CD4-positive, alpha-beta T cell (primary cell): Measurements from ENCODE around the gene PPIB. TPM values are rescaled to one million over a fixed set of nuclear protein-coding genes. Genes with fewer than 3 reads are reported as not detected.

Source experiments
- ATAC-seq: fragments of 200-7000 bp; cut with Tn5 transposase; one replicate; pipeline ENCODE4 v1.10.0; 2022; ENCODE audit warnings: mild to moderate bottlenecking; ENCODE audit not compliant: poor library complexity
- CTCF ChIA-PET: fragments of 350-600 bp; sonication (Branson Sonifier 250); formaldehyde crosslinking; loops from one replicate; lab custom pipeline; 2021; ENCODE audit warnings: antibody characterized with exemption, inconsistent platforms; lab: Charles Lee
- POLR2A ChIA-PET: fragments of 350-600 bp; sonication (Branson Sonifier 250); formaldehyde crosslinking; loops from one replicate; lab custom pipeline; 2021; ENCODE audit warnings: antibody characterized with exemption, inconsistent platforms; lab: Charles Lee
- DNase-seq, 14 experiments: peaks; one replicate each; pipeline ENCODE4 v3.0.0-alpha.2; 2013 to 2020; ENCODE audit warnings: mixed read lengths in 2 of 14
- H3K27ac ChIP-seq, 2 donors: one replicate each; pipeline versions ENCODE4 v1.5.1 to v1.7.0; 2013; ENCODE audit warnings: low read length in 2 of 2, low read depth in 1 of 2, mild to moderate bottlenecking in 1 of 2
- H3K27me3 ChIP-seq, 2 experiments: 1 replicate in 1 of 2; 2 replicates in 1 of 2; pipeline versions ENCODE4 v1.6.1 to v1.7.0; 2013; ENCODE audit warnings: low read length in 2 of 2, control low read depth in 1 of 2, mild to moderate bottlenecking in 1 of 2, moderate library complexity in 1 of 2; ENCODE audit not compliant: insufficient read depth in 2 of 2, control insufficient read depth in 1 of 2
- H3K36me3 ChIP-seq: one replicate; pipeline ENCODE4 v1.6.1; 2013; ENCODE audit warnings: low read length, control low read depth; ENCODE audit not compliant: insufficient read depth
- H3K4me1 ChIP-seq: one replicate; pipeline ENCODE4 v1.6.1; 2013; ENCODE audit warnings: low read length, control low read depth; ENCODE audit not compliant: insufficient read depth
- H3K4me3 ChIP-seq: one replicate; pipeline ENCODE4 v1.5.1; 2013; ENCODE audit warnings: mild to moderate bottlenecking, low read length, moderate library complexity
- H3K9me3 ChIP-seq, 2 experiments: 1 replicate in 1 of 2; 2 replicates in 1 of 2; pipeline versions ENCODE4 v1.6.1 to v1.7.0; 2013; ENCODE audit warnings: low read length in 2 of 2, mild to moderate bottlenecking in 2 of 2, control low read depth in 1 of 2, moderate library complexity in 1 of 2; ENCODE audit not compliant: control insufficient read depth in 1 of 2, insufficient read depth in 1 of 2
- H3K27ac Mint-ChIP-seq: one replicate; pipeline ENCODE4 v1.8.0; 2020; ENCODE audit warnings: mixed read lengths
- H3K27me3 Mint-ChIP-seq: one replicate; pipeline ENCODE4 v1.8.0; 2021; ENCODE audit warnings: mixed read lengths
- H3K36me3 Mint-ChIP-seq: one replicate; pipeline ENCODE4 v1.8.0; 2021; ENCODE audit warnings: low read depth, mixed read lengths
- H3K4me1 Mint-ChIP-seq: one replicate; pipeline ENCODE4 v1.8.0; 2021; ENCODE audit warnings: low read depth, mixed read lengths
- H3K4me3 Mint-ChIP-seq: one replicate; pipeline ENCODE4 v1.8.0; 2020; ENCODE audit warnings: mild to moderate bottlenecking, mixed read lengths
- H3K9me3 Mint-ChIP-seq: one replicate; pipeline ENCODE4 v1.8.0; 2020; ENCODE audit warnings: mixed read lengths
- intact Hi-C, 2 experiments: fragments of 100-400 bp; cut with DNase I in 1 of 2; cut with micrococcal nuclease in 1 of 2; formaldehyde crosslinking; loops; one replicate each; pipeline versions ENCODE4 v1.15.1 to v1.9.0; 2023 to 2025; cut with DNase I, micrococcal nuclease
- total RNA-seq, 174 experiments: library from RNA in 2 of 174; stranded (reverse) in 2 of 174; gene quantifications; one replicate each; pipeline ENCODE4 v1.2.3 and lab custom pipeline; 2021 to 2026
- TF ChIP-seq, protein P1 (sequence below): fragments of 200-600 bp; IDR thresholded peaks from one replicate; pipeline ENCODE4 v1.8.0; 2022; ENCODE audit warnings: antibody characterized with exemption, mild to moderate bottlenecking

PPIB gene
- total RNA-seq, 2 experiments from 2014 or later, result 167 to 169 TPM

DNA sequence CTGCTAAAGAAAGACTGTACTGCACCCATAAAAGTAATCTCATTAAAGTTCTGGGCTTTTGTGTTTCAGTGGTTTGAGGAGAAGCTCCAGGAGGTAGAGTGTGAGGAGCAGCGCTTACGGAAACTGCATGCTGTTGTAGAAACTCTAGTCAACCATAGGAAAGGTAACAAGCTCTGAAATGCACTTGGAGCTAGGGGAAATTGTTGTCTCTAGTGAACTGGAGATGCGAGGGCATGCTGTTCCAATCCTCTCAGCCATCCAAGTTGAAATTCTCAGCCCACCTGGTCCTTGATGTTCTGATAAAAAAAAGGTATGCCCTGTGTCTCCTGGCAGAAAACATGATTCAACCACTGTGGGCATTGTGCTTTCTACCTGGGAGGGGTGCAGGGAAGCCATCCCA is 32.7 kb downstream of the PPIB start:
- H3K4me3 Mint-ChIP-seq, result no peak overlapping the region
- CTCF ChIA-PET, result no interaction called here
- H3K36me3 ChIP-seq, result peaks cover 92% of the 10 kb centered on the region

DNA sequence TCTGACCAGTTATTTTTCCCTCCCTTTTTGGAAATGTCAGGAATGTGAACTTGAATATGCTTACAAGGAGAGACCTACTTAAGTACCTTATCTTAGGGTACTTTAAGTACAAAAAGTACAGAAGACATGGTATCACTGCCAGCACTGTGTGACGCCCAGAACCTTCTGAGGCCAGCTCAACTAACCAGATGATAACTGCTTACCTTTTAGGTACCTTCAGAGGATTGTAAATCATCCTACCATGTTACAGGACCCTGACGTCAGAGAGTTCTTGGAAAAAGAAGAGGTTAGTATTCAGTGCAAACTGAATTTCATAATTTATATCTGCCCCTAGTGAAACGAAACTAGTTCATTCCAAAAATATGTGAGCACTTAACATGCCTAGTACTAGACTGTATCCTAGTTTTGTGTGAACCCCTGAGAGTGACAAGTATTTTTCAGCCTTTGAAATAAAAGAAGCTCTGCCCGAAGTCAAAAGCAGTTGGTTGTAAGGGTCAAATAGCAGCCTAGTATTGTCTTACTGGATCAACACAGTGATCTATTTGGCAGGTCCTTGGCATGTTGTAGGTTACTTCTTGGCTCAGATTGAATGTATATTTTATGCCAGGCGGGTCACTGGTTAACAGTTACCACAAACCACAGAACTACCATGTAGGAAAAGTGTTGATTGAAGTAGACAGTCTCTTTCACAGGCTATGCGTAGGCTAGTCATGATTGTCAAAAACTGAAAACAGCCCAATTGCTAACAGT is 35.1 kb downstream of the PPIB start:
- H3K9me3 ChIP-seq, result no peaks in the 10 kb centered on the region
- CTCF ChIA-PET, result interaction anchor here (0.9 kb wide), 1 partner anchor 26 kb away, joined by 3 read pairs; no protein-coding TSS in a partner anchor
- Mint-ChIP-seq H3K36me3 (peaks cover 92% of the 10 kb centered on the region), H3K27me3 (no peaks in the 10 kb centered on the region), H3K9me3 (no peaks in the 10 kb centered on the region), H3K4me3 (no peak overlapping the region), H3K4me1 (no peaks in the 10 kb centered on the region), H3K27ac (no peak overlapping the region)
- intact Hi-C loops, result no loop called here
- DNase-seq, result no peak
- H3K36me3 ChIP-seq, result peaks cover 89% of the 10 kb centered on the region
- no peaks in the 10 kb centered on the region for H3K27me3 ChIP-seq
- no peak overlapping the region for H3K27ac ChIP-seq
- no peak for ATAC-seq
- TF ChIP-seq, protein P1, sequence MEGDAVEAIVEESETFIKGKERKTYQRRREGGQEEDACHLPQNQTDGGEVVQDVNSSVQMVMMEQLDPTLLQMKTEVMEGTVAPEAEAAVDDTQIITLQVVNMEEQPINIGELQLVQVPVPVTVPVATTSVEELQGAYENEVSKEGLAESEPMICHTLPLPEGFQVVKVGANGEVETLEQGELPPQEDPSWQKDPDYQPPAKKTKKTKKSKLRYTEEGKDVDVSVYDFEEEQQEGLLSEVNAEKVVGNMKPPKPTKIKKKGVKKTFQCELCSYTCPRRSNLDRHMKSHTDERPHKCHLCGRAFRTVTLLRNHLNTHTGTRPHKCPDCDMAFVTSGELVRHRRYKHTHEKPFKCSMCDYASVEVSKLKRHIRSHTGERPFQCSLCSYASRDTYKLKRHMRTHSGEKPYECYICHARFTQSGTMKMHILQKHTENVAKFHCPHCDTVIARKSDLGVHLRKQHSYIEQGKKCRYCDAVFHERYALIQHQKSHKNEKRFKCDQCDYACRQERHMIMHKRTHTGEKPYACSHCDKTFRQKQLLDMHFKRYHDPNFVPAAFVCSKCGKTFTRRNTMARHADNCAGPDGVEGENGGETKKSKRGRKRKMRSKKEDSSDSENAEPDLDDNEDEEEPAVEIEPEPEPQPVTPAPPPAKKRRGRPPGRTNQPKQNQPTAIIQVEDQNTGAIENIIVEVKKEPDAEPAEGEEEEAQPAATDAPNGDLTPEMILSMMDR, result no peak
- POLR2A ChIA-PET, result no interaction called here
- no peak overlapping the region for H3K4me3 ChIP-seq
- H3K4me1 ChIP-seq, result no peaks in the 10 kb centered on the region

More for the DNA sequence above, 32.7 kb downstream of the PPIB start:
- Mint-ChIP-seq H3K27me3 (no peaks in the 10 kb centered on the region), H3K36me3 (peaks cover 93% of the 10 kb centered on the region), H3K27ac (no peak overlapping the region), H3K9me3 (no peaks in the 10 kb centered on the region), H3K4me1 (no peaks in the 10 kb centered on the region)
- intact Hi-C loops, result no loop called here
- Histone ChIP-seq H3K4me3 (no peak overlapping the region), H3K27ac (no peak overlapping the region), H3K9me3 (no peaks in the 10 kb centered on the region), H3K4me1 (no peaks in the 10 kb centered on the region), H3K27me3 (no peaks in the 10 kb centered on the region)
- POLR2A ChIA-PET, result no interaction called here
- no peak for DNase-seq
- ATAC-seq, result no peak
- TF ChIP-seq, protein P1, result no peak

DNA sequence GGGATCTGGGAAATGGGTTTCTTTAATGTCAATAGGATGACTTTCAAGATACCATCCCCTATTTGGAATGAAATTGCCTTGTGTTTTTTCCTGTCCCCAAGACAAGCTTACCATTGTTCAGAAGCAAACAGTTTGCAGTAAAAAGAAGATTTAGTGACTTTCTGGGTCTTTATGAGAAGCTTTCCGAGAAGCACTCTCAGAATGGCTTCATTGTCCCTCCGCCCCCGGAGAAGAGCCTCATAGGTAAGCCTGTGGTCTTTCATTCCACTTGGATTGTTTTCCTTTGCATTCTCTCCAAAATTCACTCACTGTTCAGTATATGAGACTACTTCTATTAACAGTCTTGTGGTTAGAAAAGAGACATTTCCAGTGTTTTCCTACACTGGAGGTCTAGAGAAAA is 36.8 kb downstream of the PPIB start:
- Histone ChIP-seq H3K36me3 (peaks cover 89% of the 10 kb centered on the region), H3K4me1 (no peaks in the 10 kb centered on the region), H3K27me3 (no peaks in the 10 kb centered on the region), H3K9me3 (no peaks in the 10 kb centered on the region), H3K4me3 (no peak overlapping the region), H3K27ac (no peak overlapping the region)
- TF ChIP-seq, protein P1, result no peak
- Mint-ChIP-seq H3K27ac (no peak overlapping the region), H3K4me1 (no peaks in the 10 kb centered on the region), H3K36me3 (peaks cover 91% of the 10 kb centered on the region), H3K4me3 (no peak overlapping the region), H3K27me3 (no peaks in the 10 kb centered on the region), H3K9me3 (no peaks in the 10 kb centered on the region)
- POLR2A ChIA-PET, result interaction anchor here (1.1 kb wide), 1 partner anchor 29 kb away, joined by 3 read pairs; no protein-coding TSS in a partner anchor
- intact Hi-C loops, result no loop called here
- ATAC-seq (no peak), DNase-seq (no peak)
- CTCF ChIA-PET, result interaction anchor here (0.7 kb wide), 1 partner anchor 156 kb away, joined by 4 read pairs; no protein-coding TSS in a partner anchor
